Gastrocnemius medialis (tissue), 4 donors: ENCODE data around the gene SUSD3. TPM values are rescaled to one million over a fixed set of nuclear protein-coding genes. Genes with fewer than 3 reads are reported as not detected.

Source experiments
- ATAC-seq, 2 donors: fragments of 150-250 bp; one replicate each; pipeline ENCODE4 v1.9.1; 2016
- DNase-seq, 2 donors: peaks; one replicate each; pipeline ENCODE4 v3.0.0-alpha.2; 2019
- H3K27ac ChIP-seq, 4 donors: fragments of 200-600 bp; sonication (generic); 1 replicate in 1 of 4; 2 replicates in 3 of 4; pipeline ENCODE4 v1.5.1; 2016 to 2018; ENCODE audit warnings: mild to moderate bottlenecking in 2 of 4, moderate library complexity in 1 of 4
- H3K27me3 ChIP-seq, 3 donors: fragments of 200-600 bp; sonication (generic) in 2 of 3; 1 replicate in 1 of 3; 2 replicates in 2 of 3; pipeline versions ENCODE4 v1.5.1 to v1.6.0; 2016 to 2019; ENCODE audit warnings: mild to moderate bottlenecking in 1 of 3, moderate library complexity in 1 of 3
- H3K36me3 ChIP-seq, 2 donors: fragments of 200-600 bp; sonication (generic) in 1 of 2; one replicate each; pipeline ENCODE4 v1.5.1; 2017 to 2018
- H3K4me1 ChIP-seq, 2 donors: fragments of 200-600 bp; sonication (generic) in 1 of 2; one replicate each; pipeline ENCODE4 v1.5.1; 2016 to 2017; ENCODE audit warnings: mild to moderate bottlenecking in 2 of 2
- H3K4me3 ChIP-seq, 4 donors: fragments of 200-600 bp; sonication (generic) in 3 of 4; 1 replicate in 1 of 4; 2 replicates in 3 of 4; pipeline ENCODE4 v1.5.1; 2016 to 2019; ENCODE audit warnings: mild to moderate bottlenecking in 2 of 4
- H3K9me3 ChIP-seq, 3 donors: fragments of 200-600 bp; sonication (generic) in 2 of 3; 1 replicate in 1 of 3; 2 replicates in 2 of 3; pipeline ENCODE4 v1.5.1; 2016 to 2019
- CTCF ChIP-seq, 5 experiments: fragments of 450-650 bp in 3 of 5; fragments of 200-600 bp in 2 of 5; sonication (generic) in 2 of 5; IDR thresholded peaks in 4 of 5; conservative IDR thresholded peaks in 1 of 5; 1 replicate in 4 of 5; 2 replicates in 1 of 5; pipeline ENCODE4 v1.5.1; 2016 to 2019; ENCODE audit warnings: antibody characterized with exemption in 5 of 5, mild to moderate bottlenecking in 3 of 5, moderate library complexity in 3 of 5
- POLR2A ChIP-seq, 2 donors: fragments of 450-650 bp; IDR thresholded peaks; one replicate each; pipeline ENCODE4 v1.6.1; 2017; ENCODE audit warnings: antibody characterized with exemption in 2 of 2, mild to moderate bottlenecking in 2 of 2, moderate library complexity in 2 of 2
- in situ Hi-C, 4 donors: fragments of 200-750 bp; cut with MboI; loops; one replicate each; pipeline versions ENCODE4 v1.15.0 to v1.8.0; 2017; ENCODE audit warnings: low sequenced_read_pairs in 4 of 4
- intact Hi-C: fragments of 100-400 bp; cut with DNase I; formaldehyde crosslinking; loops from one replicate; pipeline ENCODE4 v1.15.1; 2023; ENCODE audit warnings: low total_unique reads
- total RNA-seq, 4 donors: library from RNA; depleted of rRNA; stranded (reverse); fragments of >200 nt; gene quantifications; one replicate each; pipeline versions ENCODE4 v1.1.0 to v1.2.3, GENCODE V29; 2016

Gene SUSD3
- total RNA-seq, 4 donors from 2014 or later = 0.51 to 0.61 TPM; not detected in 2

- in situ Hi-C loops = no loop called here
- ATAC-seq (no peak), DNase-seq (peak in 1 of 2 donors; percentile 4)
- TF ChIP-seq POLR2A (IDR thresholded peaks at IDR 0.05) (no peak), CTCF (IDR thresholded peaks at IDR 0.05 in 4 of 5, conservative IDR thresholded peaks at IDR 0.05 in 1 of 5) (no peak)
- no peaks in the 10 kb centered on the region for H3K36me3 ChIP-seq
- no peak overlapping the region for H3K27ac ChIP-seq
- no peak overlapping the region for H3K4me3 ChIP-seq
- no peaks in the 10 kb centered on the region for H3K27me3 ChIP-seq
- intact Hi-C loops = no loop called here
- no peaks in the 10 kb centered on the region for H3K9me3 ChIP-seq
- H3K4me1 ChIP-seq = no peaks in the 10 kb centered on the region
These were observed 26.0 kb downstream of the SUSD3 start for GRCh38 chr9:93084471-93084881.

GRCh38 chr9:93085676-93086075 is 27.2 kb downstream of the SUSD3 start:
- Histone ChIP-seq H3K4me3 (no peak overlapping the region), H3K27me3 (no peaks in the 10 kb centered on the region), H3K4me1 (no peaks in the 10 kb centered on the region), H3K36me3 (no peaks in the 10 kb centered on the region), H3K27ac (no peak overlapping the region), H3K9me3 (no peaks in the 10 kb centered on the region)
- DNase-seq (peak in 1 of 2 donors; percentile 1), ATAC-seq (no peak)
- in situ Hi-C loops (no loop called here), intact Hi-C loops (no loop called here)
- TF ChIP-seq POLR2A (IDR thresholded peaks at IDR 0.05) (no peak), CTCF (IDR thresholded peaks at IDR 0.05 in 4 of 5, conservative IDR thresholded peaks at IDR 0.05 in 1 of 5) (no peak)

- no peaks in the 10 kb centered on the region for H3K4me1 ChIP-seq
- ATAC-seq (no peak), DNase-seq (peak in 1 of 2 donors; percentile 2)
- in situ Hi-C loops (no loop called here), intact Hi-C loops (no loop called here)
- TF ChIP-seq POLR2A (IDR thresholded peaks at IDR 0.05) (no peak), CTCF (IDR thresholded peaks at IDR 0.05 in 4 of 5, conservative IDR thresholded peaks at IDR 0.05 in 1 of 5) (no peak)
- no peaks in the 10 kb centered on the region for H3K27me3 ChIP-seq
- no peak overlapping the region for H3K4me3 ChIP-seq
- no peaks in the 10 kb centered on the region for H3K36me3 ChIP-seq
- H3K27ac ChIP-seq = no peak overlapping the region
- H3K9me3 ChIP-seq = no peaks in the 10 kb centered on the region
These were observed 28.1 kb downstream of the SUSD3 start for GRCh38 chr9:93086447-93087224.

GRCh38 chr9:93087971-93088655 is 29.6 kb downstream of the SUSD3 start:
- no peaks in the 10 kb centered on the region for H3K27me3 ChIP-seq
- H3K27ac ChIP-seq = no peak overlapping the region
- intact Hi-C loops = no loop called here
- H3K4me3 ChIP-seq = no peak overlapping the region
- peaks cover 0 to 9% of the 10 kb centered on the region in 2 donors for H3K4me1 ChIP-seq
- ATAC-seq = no peak
- no peaks in the 10 kb centered on the region for H3K36me3 ChIP-seq
- DNase-seq = peak in 1 of 2 donors; percentile 4
- TF ChIP-seq CTCF (IDR thresholded peaks at IDR 0.05 in 4 of 5, conservative IDR thresholded peaks at IDR 0.05 in 1 of 5) (no peak), POLR2A (IDR thresholded peaks at IDR 0.05) (no peak)
- no peaks in the 10 kb centered on the region for H3K9me3 ChIP-seq
- in situ Hi-C loops = no loop called here
